Activated CD4-positive, alpha-beta memory T cell treated with anti-CD3 and anti-CD28 coated beads, Interleukin-2, amount 10 ng/mL, durations not matched to agents 7 days and 5 days (primary cell): Measurements from ENCODE around the gene TMEM140. TPM values are rescaled to one million over a fixed set of nuclear protein-coding genes. Genes with fewer than 3 reads are reported as not detected.
"Not testable (repeated sequence)": the region's sequence is repeated elsewhere in the genome, so short reads cannot be mapped to it uniquely, and the experiment has no call there.

Experiments
- CTCF ChIA-PET: fragments of 350-600 bp; sonication (Branson Sonifier 250); formaldehyde crosslinking; loops from one replicate; lab custom pipeline; 2021; ENCODE audit warnings: antibody characterized with exemption, inconsistent platforms; lab: Charles Lee
- POLR2A ChIA-PET: fragments of 350-600 bp; sonication (Branson Sonifier 250); formaldehyde crosslinking; loops from one replicate; lab custom pipeline; 2021; ENCODE audit warnings: antibody characterized with exemption; lab: Charles Lee
- DNase-seq: peaks from one replicate; pipeline ENCODE4 v3.0.0-alpha.2; 2020
- H3K27ac Mint-ChIP-seq: one replicate; pipeline ENCODE4 v1.8.0; 2021; ENCODE audit warnings: mild to moderate bottlenecking, mixed read lengths
- H3K27me3 Mint-ChIP-seq: one replicate; pipeline ENCODE4 v1.8.0; 2021; ENCODE audit warnings: mixed read lengths
- H3K36me3 Mint-ChIP-seq: one replicate; pipeline ENCODE4 v1.8.0; 2021; ENCODE audit warnings: low read depth, mixed read lengths
- H3K4me1 Mint-ChIP-seq: one replicate; pipeline ENCODE4 v1.8.0; 2021; ENCODE audit warnings: mixed read lengths
- H3K4me3 Mint-ChIP-seq: one replicate; pipeline ENCODE4 v1.8.0; 2021; ENCODE audit warnings: mild to moderate bottlenecking, mixed read lengths
- H3K9me3 Mint-ChIP-seq: one replicate; pipeline ENCODE4 v1.8.0; 2021; ENCODE audit warnings: mixed read lengths
- total RNA-seq, 2 experiments: library from RNA; stranded (reverse); gene quantifications; one replicate each; pipeline ENCODE4 v1.2.3, GENCODE V29; 2021

Gene TMEM140
- 10 to 100 TPM; 36.5 to 37.1 TPM for total RNA-seq

DNA sequence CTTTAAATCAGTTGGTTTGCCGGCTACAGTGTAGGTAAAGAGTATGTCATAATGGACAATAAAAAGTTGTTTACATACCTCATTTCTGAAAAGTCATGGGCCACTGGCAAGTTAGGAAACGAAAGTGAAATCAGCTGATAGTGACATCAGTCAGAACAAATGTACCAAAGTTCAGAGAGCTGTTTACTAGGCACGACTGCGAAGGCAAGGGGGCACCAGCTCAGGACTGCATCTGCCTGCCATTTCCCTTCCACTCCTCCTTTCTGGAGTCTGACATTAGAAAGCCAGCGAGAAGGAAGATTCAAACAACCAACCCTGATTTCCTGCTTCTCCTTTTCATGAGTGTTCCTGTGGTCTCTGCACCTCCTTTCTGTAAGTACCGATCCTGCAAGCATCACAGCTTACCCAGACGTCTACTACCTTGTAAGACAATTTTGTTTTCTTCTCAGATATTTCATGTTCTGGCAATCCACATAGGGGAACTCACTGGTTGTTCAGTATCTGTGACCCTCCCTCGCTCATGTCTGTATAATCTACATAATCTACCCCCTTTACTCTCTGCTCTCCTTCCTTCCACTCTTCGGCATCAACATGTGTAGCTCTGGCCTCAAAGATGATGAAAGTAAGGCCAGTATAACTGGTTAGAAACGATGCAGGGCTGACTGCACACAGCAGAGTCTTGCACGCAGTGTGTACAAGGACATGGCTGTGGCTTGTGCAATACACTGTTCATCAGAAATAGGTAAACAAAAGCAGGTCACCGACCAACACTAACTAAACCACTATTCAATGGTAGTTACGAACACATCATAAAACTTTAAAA is at the start of gene TMEM140:
TMEM140 (plus strand) TSS at position 174 of the 823 bp plus-strand sequence. CDS start 16,370 bp downstream, outside the sequence.
- Mint-ChIP-seq H3K9me3 (peaks cover 5% of the 10 kb centered on the region), H3K36me3 (peaks cover 49% of the 10 kb centered on the region), H3K4me3 (peak within 1 kb of the TSS; percentile 82), H3K4me1 (peaks cover 53% of the 10 kb centered on the region), H3K27me3 (no peaks in the 10 kb centered on the region), H3K27ac (peak within 1 kb of the TSS; percentile 91)
- CTCF ChIA-PET: interaction anchor here (0.6 to 7.7 kb wide), 10 partner anchors 9 to 833 kb away, joined by 3 to 88 read pairs (median 4); partner anchors contain the start of genes AGBL3, AKR1B1, CYREN and WDR91
- POLR2A ChIA-PET: interaction anchor here (0.7 to 6.6 kb wide), 19 partner anchors 11 to 690 kb away, joined by 3 to 181 read pairs (median 4); partner anchors contain the start of genes AGBL3, AKR1B1, BPGM and CYREN
- DNase-seq: peak; percentile 70

GRCh38 chr7:135098391-135098790 is 49.5 kb upstream of the TMEM140 start:
- Mint-ChIP-seq H3K36me3 (no peaks in the 10 kb centered on the region), H3K4me3 (no peak overlapping the region), H3K27me3 (no peaks in the 10 kb centered on the region), H3K4me1 (peaks cover 2% of the 10 kb centered on the region), H3K9me3 (no peaks in the 10 kb centered on the region), H3K27ac (no peak overlapping the region)
- ChIA-PET CTCF (no interaction called here), POLR2A (no interaction called here)
- DNase-seq: no peak

- DNase-seq: no peak
- Mint-ChIP-seq H3K4me3 (no peak overlapping the region), H3K36me3 (no peaks in the 10 kb centered on the region), H3K27ac (no peak overlapping the region), H3K27me3 (no peaks in the 10 kb centered on the region), H3K4me1 (peaks cover 2% of the 10 kb centered on the region), H3K9me3 (peaks cover 3% of the 10 kb centered on the region)
- POLR2A ChIA-PET: no interaction called here
- CTCF ChIA-PET: interaction anchor here (1.0 kb wide), 1 partner anchor 17 kb away, joined by 3 read pairs; no protein-coding TSS in a partner anchor
These were observed 47.0 kb upstream of the TMEM140 start for GRCh38 chr7:135100856-135101255.

DNA sequence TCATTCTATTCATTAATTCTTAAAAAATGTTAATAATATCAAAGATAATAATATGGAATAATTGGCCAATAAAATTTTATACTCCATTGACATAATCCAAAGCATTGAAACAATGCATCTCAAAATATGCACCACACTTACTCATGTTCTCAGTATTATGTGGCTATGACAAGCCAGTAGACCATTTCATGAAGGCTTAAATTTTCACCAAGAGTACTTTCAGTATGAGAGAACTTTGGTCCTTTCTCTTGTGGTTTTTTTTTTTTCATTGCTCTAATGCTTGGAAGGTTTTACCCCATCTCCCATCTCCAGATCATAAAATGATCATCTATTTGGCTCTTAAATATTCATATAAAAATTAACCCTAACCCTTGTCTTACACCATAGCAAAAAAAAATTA is 45.5 kb upstream of the TMEM140 start:
- H3K36me3 Mint-ChIP-seq: no peaks in the 10 kb centered on the region
- POLR2A ChIA-PET: no interaction called here

DNA sequence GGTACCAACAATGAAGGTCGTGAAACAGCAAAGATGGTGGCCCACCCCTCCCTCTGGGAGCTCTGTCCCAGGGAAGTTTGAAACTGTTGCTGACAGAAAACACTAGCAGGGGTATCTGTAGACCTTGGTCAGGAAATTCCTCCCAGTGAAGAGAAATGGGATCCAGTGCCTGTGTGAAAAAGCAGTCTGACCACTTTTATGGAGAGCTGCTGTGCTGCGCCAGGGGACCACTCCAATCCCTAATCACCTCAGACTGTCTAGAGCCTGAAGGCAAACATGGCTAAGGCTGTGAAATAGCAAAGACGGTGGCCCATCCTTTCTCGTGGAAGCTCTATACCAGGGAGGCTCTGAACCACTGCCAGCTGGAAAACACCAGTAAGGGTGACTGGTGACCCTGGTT is 38.3 kb upstream of the TMEM140 start:
- Mint-ChIP-seq H3K4me3 (no peak overlapping the region), H3K4me1 (no peaks in the 10 kb centered on the region), H3K36me3 (no peaks in the 10 kb centered on the region), H3K27me3 (no peaks in the 10 kb centered on the region), H3K9me3 (peaks cover 4% of the 10 kb centered on the region), H3K27ac (no peak overlapping the region)
- POLR2A ChIA-PET: no interaction called here
- CTCF ChIA-PET: no interaction called here
- no peak for DNase-seq

More for the DNA sequence above, 45.5 kb upstream of the TMEM140 start:
- peaks cover 3% of the 10 kb centered on the region for H3K9me3 Mint-ChIP-seq
- no peaks in the 10 kb centered on the region for H3K27me3 Mint-ChIP-seq
- H3K4me1 Mint-ChIP-seq: peaks cover 2% of the 10 kb centered on the region
- CTCF ChIA-PET: no interaction called here
- no peak overlapping the region for H3K4me3 Mint-ChIP-seq
- no peak for DNase-seq
- no peak overlapping the region for H3K27ac Mint-ChIP-seq

DNA sequence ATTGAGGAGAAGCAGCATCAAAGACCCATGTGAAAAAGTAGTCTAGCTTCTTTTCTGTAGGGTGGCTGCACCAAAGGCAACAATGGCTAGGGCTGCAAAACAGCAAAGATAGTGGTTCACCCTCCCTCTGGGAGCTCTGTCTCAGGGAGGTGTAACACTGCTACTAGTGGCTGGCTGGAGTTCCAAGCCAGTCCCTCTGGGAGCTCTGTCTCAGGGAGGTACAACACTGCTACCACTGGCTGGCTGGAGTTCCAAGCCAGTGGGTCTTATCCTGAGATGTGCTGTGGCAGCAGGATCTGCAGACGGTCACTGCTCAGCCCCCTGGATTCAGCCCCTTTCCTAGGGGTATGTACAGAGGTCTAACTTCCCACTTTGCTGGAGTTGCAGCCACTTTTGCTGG is 37.9 kb upstream of the TMEM140 start:
- H3K4me1 Mint-ChIP-seq: no peaks in the 10 kb centered on the region
- POLR2A ChIA-PET: no interaction called here
- no peaks in the 10 kb centered on the region for H3K36me3 Mint-ChIP-seq
- H3K9me3 Mint-ChIP-seq: peaks cover 4% of the 10 kb centered on the region
- no peak for DNase-seq
- no peak overlapping the region for H3K4me3 Mint-ChIP-seq
- H3K27me3 Mint-ChIP-seq: no peaks in the 10 kb centered on the region
- CTCF ChIA-PET: no interaction called here
- no peak overlapping the region for H3K27ac Mint-ChIP-seq

GRCh38 chr7:135111379-135111778 is 36.5 kb upstream of the TMEM140 start:
- Mint-ChIP-seq H3K27ac (no peak overlapping the region), H3K27me3 (no peaks in the 10 kb centered on the region), H3K4me3 (no peak overlapping the region), H3K4me1 (no peaks in the 10 kb centered on the region), H3K9me3 (peaks cover 4% of the 10 kb centered on the region), H3K36me3 (no peaks in the 10 kb centered on the region)
- no peak for DNase-seq
- ChIA-PET CTCF (no interaction called here), POLR2A (no interaction called here)

- Mint-ChIP-seq H3K27ac (no peak overlapping the region), H3K4me3 (no peak overlapping the region), H3K4me1 (no peaks in the 10 kb centered on the region), H3K9me3 (peaks cover 4% of the 10 kb centered on the region), H3K27me3 (no peaks in the 10 kb centered on the region), H3K36me3 (no peaks in the 10 kb centered on the region)
- no peak for DNase-seq
- POLR2A ChIA-PET: no interaction called here
- CTCF ChIA-PET: interaction anchor here (1.1 kb wide), 1 partner anchor 128 kb away, joined by 4 read pairs; the partner anchor contains the start of gene AGBL3
These were observed 33.2 kb upstream of the TMEM140 start for GRCh38 chr7:135114622-135115021.

GRCh38 chr7:135117096-135117495 is 30.8 kb upstream of the TMEM140 start:
- H3K4me1 Mint-ChIP-seq: no peaks in the 10 kb centered on the region
- no peak overlapping the region for H3K4me3 Mint-ChIP-seq
- ChIA-PET POLR2A (no interaction called here), CTCF (no interaction called here)
- H3K27ac Mint-ChIP-seq: no peak overlapping the region
- H3K36me3 Mint-ChIP-seq: peaks cover 5% of the 10 kb centered on the region
- no peaks in the 10 kb centered on the region for H3K27me3 Mint-ChIP-seq
- H3K9me3 Mint-ChIP-seq: peaks cover 9% of the 10 kb centered on the region
- DNase-seq: no peak

DNA sequence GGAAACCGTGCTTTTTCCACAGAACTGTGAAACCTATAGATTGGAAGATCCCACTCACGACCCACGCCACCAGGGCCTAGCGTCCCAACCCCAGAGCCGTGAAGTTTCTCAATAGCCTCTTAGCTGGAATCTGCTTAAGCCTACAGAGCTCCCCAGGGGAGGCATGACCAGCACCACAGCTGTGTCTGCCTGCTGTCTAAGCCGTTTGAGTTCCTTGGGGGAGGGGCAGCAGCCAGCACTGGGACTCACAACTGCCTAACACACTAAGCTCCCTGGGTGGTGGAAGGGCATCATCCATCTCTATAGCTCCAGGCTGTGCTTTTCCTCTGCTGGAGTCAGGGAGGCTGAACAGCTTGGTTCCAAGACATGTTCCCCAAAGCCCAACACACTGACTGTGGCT is 26.0 kb upstream of the TMEM140 start:
- CTCF ChIA-PET: no interaction called here
- no peak overlapping the region for H3K27ac Mint-ChIP-seq
- peaks cover 5% of the 10 kb centered on the region for H3K27me3 Mint-ChIP-seq
- H3K9me3 Mint-ChIP-seq: peaks cover 15% of the 10 kb centered on the region
- POLR2A ChIA-PET: no interaction called here
- no peaks in the 10 kb centered on the region for H3K4me1 Mint-ChIP-seq
- no peak overlapping the region for H3K4me3 Mint-ChIP-seq
- no peak for DNase-seq
- peaks cover 8% of the 10 kb centered on the region for H3K36me3 Mint-ChIP-seq

GRCh38 chr7:135124631-135125030 is 23.2 kb upstream of the TMEM140 start:
- CTCF ChIA-PET, H3K4me1 Mint-ChIP-seq, DNase-seq, H3K27me3 Mint-ChIP-seq, H3K27ac Mint-ChIP-seq, H3K4me3 Mint-ChIP-seq, H3K36me3 Mint-ChIP-seq: not testable (repeated sequence)
- peaks cover 11% of the 10 kb centered on the region for H3K9me3 Mint-ChIP-seq
- POLR2A ChIA-PET: interaction anchor here (0.7 kb wide), 1 partner anchor 12 kb away, joined by 4 read pairs; no protein-coding TSS in a partner anchor

- H3K4me1 Mint-ChIP-seq: no peaks in the 10 kb centered on the region
- peaks cover 9% of the 10 kb centered on the region for H3K9me3 Mint-ChIP-seq
- CTCF ChIA-PET: interaction anchor here (0.7 kb wide), 1 partner anchor 32 kb away, joined by 3 read pairs; no protein-coding TSS in a partner anchor
- DNase-seq: no peak
- no peak overlapping the region for H3K4me3 Mint-ChIP-seq
- H3K27ac Mint-ChIP-seq: no peak overlapping the region
- H3K27me3 Mint-ChIP-seq: peaks cover 5% of the 10 kb centered on the region
- POLR2A ChIA-PET: no interaction called here
- H3K36me3 Mint-ChIP-seq: peaks cover 3% of the 10 kb centered on the region
These were observed 18.9 kb upstream of the TMEM140 start for GRCh38 chr7:135128931-135129330.

- H3K27me3 Mint-ChIP-seq: peaks cover 5% of the 10 kb centered on the region
- no peak for DNase-seq
- H3K9me3 Mint-ChIP-seq: peaks cover 13% of the 10 kb centered on the region
- H3K4me3 Mint-ChIP-seq: no peak overlapping the region
- H3K36me3 Mint-ChIP-seq: peaks cover 3% of the 10 kb centered on the region
- no peaks in the 10 kb centered on the region for H3K4me1 Mint-ChIP-seq
- POLR2A ChIA-PET: no interaction called here
- CTCF ChIA-PET: no interaction called here
- no peak overlapping the region for H3K27ac Mint-ChIP-seq
These were observed 18.3 kb upstream of the TMEM140 start for GRCh38 chr7:135129579-135129978.
